PFSK-1 (cell line): ENCODE measurements around the gene CHAF1B.

ENCODE experiments used
- POLR2AphosphoS5 ChIP-seq: IDR thresholded peaks from 2 replicates; pipeline ENCODE4 v1.6.1; 2012; ENCODE audit warnings: low read depth, mild to moderate bottlenecking, control low read depth, low read length, moderate library complexity
- SIN3A ChIP-seq: IDR thresholded peaks from 2 replicates; pipeline ENCODE4 v1.6.1; 2012; ENCODE audit warnings: mild to moderate bottlenecking, low read length, moderate library complexity, borderline replicate concordance; ENCODE audit not compliant: insufficient read depth
- TF ChIP-seq, protein P1 (sequence below), 2 experiments: IDR thresholded peaks; 2 replicates each; pipeline versions ENCODE4 v1.6.1 to v1.8.0; 2011 to 2012; ENCODE audit warnings: low read depth in 2 of 2, low read length in 2 of 2, control low read depth in 1 of 2, inconsistent platforms in 1 of 2, mild to moderate bottlenecking in 1 of 2, moderate library complexity in 1 of 2; ENCODE audit not compliant: insufficient read depth in 1 of 2

DNA sequence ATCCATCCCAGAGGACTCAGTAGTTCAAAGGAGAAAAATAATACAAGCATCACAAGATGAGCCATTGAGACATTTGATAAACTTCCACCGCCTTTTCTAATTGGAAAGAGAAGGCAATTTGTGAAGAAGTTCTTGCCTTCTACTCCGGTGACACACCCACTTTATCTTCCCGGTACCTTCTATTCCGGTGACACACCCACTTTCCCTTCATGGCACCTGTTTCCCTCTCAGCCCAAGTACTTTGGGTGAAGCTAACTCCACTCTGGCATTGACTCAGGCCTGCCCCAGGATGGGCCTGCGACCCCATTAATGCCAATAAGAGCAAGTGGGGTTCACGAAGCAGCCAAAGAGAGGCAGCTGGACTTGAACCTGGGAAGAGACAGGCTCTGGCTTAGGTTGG is 56.5 kb downstream of the CHAF1B start:
- TF ChIP-seq SIN3A = no peak
- no peak for TF ChIP-seq POLR2AphosphoS5
- TF ChIP-seq, protein P1, sequence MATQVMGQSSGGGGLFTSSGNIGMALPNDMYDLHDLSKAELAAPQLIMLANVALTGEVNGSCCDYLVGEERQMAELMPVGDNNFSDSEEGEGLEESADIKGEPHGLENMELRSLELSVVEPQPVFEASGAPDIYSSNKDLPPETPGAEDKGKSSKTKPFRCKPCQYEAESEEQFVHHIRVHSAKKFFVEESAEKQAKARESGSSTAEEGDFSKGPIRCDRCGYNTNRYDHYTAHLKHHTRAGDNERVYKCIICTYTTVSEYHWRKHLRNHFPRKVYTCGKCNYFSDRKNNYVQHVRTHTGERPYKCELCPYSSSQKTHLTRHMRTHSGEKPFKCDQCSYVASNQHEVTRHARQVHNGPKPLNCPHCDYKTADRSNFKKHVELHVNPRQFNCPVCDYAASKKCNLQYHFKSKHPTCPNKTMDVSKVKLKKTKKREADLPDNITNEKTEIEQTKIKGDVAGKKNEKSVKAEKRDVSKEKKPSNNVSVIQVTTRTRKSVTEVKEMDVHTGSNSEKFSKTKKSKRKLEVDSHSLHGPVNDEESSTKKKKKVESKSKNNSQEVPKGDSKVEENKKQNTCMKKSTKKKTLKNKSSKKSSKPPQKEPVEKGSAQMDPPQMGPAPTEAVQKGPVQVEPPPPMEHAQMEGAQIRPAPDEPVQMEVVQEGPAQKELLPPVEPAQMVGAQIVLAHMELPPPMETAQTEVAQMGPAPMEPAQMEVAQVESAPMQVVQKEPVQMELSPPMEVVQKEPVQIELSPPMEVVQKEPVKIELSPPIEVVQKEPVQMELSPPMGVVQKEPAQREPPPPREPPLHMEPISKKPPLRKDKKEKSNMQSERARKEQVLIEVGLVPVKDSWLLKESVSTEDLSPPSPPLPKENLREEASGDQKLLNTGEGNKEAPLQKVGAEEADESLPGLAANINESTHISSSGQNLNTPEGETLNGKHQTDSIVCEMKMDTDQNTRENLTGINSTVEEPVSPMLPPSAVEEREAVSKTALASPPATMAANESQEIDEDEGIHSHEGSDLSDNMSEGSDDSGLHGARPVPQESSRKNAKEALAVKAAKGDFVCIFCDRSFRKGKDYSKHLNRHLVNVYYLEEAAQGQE (IDR thresholded peaks at IDR 0.05; ENCODE audit: insufficient read depth in 1 of 2, low read depth in 2 of 2, low read length in 2 of 2) = no peak
